ENCODE data around the gene S100A3. TPM values are rescaled to one million over a fixed set of nuclear protein-coding genes. Genes with fewer than 3 reads are reported as not detected.
"Not testable (repeated sequence)": the region's sequence is repeated elsewhere in the genome, so short reads cannot be mapped to it uniquely, and the experiment has no call there.

The S100A3 gene, protein sequence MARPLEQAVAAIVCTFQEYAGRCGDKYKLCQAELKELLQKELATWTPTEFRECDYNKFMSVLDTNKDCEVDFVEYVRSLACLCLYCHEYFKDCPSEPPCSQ
- 10.9 TPM for polyA plus RNA-seq (2013, experiment 1 of 2; ENCODE audit: insufficient read length)
- 10.9 TPM for polyA plus RNA-seq (2013, experiment 2 of 2; ENCODE audit: insufficient read length)

- peak; percentile 96 for DNase-seq
Observed at GRCh38 chr1:153548722-153549688, at the start of gene S100A3. Gene S100A3 (minus strand): TSS chr1:153549258. CDS start chr1:153548485, 773 bp downstream.

GRCh38 chr1:153598309-153599172, 49.5 kb upstream of the S100A3 start:
- DNase-seq, result peak; percentile 61

GRCh38 chr1:153597206-153597605, 48.1 kb upstream of the S100A3 start:
- no peak for DNase-seq

GRCh38 chr1:153592748-153593147, 43.7 kb upstream of the S100A3 start:
- no peak for DNase-seq

GRCh38 chr1:153588482-153588881, 39.4 kb upstream of the S100A3 start:
- no peak for DNase-seq

- DNase-seq, result not testable (repeated sequence)
Observed at GRCh38 chr1:153588033-153588432, 39.0 kb upstream of the S100A3 start.

DNA sequence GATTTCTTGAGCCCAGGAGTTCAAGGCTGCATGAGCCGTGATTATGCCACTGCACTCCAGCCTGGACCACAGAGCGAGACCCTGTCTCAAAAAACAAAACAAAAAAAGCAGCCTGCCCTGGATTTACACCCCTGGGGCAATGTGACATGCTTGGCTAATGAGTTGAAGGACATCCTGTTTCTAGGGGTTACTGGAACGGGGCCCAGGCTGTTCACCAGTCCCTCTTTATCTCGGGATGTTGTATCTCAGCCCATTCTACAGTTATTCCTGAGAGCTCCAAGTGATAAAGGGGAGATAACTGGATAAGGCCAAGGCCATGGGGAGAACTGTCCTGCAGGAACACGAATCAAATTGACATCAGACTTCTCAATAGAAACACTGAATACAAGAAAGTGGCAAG, 38.3 kb upstream of the S100A3 start:
- no peak for DNase-seq

GRCh38 chr1:153586347-153586746, 37.3 kb upstream of the S100A3 start:
- DNase-seq, result no peak

GRCh38 chr1:153585006-153585405, 35.9 kb upstream of the S100A3 start:
- no peak for DNase-seq

- no peak for DNase-seq
Observed at GRCh38 chr1:153583976-153584375, 34.9 kb upstream of the S100A3 start.

DNA sequence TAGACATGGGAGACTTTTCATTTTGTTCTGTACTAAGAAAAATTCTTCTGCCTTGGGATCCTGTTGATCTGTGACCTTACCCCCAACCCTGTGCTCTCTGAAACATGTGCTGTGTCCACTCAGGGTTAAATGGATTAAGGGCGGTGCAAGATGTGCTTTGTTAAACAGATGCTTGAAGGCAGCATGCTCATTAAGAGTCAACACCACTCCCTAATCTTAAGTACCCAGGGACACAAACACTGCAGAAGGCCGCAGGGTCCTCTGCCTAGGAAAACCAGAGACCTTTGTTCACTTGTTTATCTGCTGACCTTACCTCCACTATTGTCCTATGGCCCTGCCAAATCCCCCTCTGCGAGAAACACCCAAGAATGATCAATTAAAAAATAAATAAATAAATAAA, 34.5 kb upstream of the S100A3 start:
- DNase-seq, result not testable (repeated sequence)

GRCh38 chr1:153582836-153583235, 33.8 kb upstream of the S100A3 start:
- not testable (repeated sequence) for DNase-seq

DNA sequence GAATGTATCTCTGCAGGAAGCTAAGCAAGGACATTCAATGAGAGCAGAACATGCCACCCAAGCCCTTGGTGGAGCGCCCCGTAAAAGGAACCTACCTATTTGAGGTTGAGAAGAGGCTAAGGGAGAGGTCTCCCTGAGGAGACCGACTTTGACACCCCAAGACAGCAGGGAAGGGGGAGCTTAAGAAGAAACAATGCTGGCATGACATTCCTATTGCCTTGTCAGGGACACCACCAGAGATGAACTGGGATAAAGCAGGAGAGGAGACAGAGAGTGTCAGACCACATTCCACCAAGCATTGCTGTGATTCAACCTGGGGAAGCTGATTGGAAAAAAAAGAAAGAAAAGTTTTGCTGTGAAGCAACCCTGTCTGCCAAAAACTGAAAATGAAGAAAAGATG, 29.9 kb upstream of the S100A3 start:
- peak; percentile 50 for DNase-seq

- peak; percentile 84 for DNase-seq
Observed at GRCh38 chr1:153578490-153578889, 29.4 kb upstream of the S100A3 start.

- no peak for DNase-seq
Observed at GRCh38 chr1:153577624-153578051, 28.6 kb upstream of the S100A3 start.

DNA sequence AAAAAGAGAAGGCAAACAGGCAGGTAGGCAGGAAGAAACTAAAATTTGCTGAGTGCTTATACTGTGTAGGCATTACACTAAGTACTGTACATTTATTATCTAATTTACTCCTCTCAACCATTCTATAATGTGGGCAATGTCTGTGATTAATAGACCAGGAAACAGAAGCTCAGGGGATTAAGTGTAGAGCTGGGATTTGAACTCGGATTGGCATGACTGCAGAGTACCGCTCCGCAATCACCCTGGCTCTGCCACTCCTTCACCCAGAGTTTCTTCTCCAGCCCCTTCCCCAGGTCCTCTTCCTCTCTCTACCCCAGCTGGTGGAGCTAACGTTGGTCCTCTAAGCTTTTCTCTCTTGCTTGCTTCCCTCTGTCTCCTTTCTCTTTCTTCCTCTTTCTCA, 28.1 kb upstream of the S100A3 start:
- DNase-seq, result no peak

DNA sequence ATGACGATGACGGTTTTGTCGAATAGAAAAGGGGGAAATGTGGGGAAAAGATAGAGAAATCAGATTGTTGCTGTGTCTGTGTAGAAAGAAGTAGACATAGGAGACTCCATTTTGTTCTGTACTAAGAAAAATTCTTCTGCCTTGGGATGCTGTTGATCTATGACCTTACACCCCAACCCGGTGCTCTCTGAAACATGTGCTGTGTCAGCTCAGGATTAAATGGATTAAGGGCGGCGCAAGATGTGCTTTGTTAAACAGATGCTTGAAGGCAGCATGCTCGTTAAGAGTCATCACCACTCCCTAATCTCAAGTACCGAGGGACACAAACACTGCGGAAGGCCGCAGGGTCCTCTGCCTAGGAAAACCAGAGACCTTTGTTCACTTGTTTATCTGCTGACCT, 26.4 kb upstream of the S100A3 start:
- not testable (repeated sequence) for DNase-seq

DNA sequence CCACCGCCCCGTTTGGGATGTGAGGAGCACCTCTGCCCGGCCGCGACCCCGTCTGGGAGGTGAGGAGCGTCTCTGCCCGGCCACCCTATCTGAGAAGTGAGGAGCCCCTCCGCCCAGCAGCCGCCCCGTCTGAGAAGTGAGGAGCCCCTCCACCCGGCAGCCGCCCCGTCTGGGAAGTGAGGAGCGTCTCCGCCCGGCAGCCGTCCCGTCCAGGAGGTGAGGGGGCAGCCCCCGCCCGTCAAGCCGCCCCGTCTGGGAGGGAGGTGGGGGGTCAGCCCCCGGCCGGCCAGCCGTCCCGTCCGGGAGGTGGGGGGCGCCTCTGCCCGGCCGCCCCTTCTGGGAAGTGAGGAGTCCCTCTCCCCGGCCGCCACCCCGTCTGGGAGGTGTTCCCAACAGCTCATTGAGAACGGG, 26.0 kb upstream of the S100A3 start:
- not testable (repeated sequence) for DNase-seq

DNA sequence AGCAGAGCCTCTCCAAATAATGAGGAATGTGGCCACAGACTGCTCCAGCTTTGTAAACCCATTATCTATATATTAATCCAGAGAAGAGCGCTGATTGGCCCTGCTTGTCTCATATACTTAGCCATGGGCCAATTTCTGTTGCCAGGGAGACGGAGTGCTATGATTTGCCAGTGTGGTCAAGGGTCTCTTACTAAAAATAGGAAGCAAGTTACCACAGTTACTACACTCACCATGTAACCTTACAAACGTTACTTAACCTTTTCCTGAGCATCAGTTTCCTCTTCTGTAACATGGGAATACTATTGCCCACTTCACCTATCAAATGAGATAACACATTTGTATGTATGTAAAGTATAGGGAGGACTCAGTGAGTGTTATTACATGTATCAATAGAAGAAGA, 24.3 kb upstream of the S100A3 start:
- no peak for DNase-seq

GRCh38 chr1:153572569-153573015, 23.5 kb upstream of the S100A3 start:
- peak; percentile 83 for DNase-seq

- DNase-seq, result no peak
Observed at GRCh38 chr1:153571706-153572105, 22.6 kb upstream of the S100A3 start.

DNA sequence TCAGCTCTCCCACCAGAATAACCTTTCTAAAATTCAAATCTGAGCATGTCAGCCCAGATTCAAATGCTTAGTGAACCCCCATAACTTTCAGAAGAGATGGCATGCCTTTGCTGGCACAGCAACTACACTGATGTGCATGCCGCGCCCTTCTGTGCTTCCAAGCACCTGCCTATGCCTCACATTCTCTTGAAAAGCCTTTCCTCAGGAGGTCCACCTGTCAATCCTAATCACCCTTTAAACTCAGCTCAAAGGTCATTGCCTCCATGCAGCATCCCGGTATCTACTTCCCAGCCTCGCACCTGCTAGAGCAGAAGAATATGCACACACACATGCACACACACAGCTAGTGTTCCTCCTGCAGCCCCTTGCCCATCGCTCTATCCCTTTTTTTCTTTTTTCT, 21.8 kb upstream of the S100A3 start:
- DNase-seq, result no peak

DNA sequence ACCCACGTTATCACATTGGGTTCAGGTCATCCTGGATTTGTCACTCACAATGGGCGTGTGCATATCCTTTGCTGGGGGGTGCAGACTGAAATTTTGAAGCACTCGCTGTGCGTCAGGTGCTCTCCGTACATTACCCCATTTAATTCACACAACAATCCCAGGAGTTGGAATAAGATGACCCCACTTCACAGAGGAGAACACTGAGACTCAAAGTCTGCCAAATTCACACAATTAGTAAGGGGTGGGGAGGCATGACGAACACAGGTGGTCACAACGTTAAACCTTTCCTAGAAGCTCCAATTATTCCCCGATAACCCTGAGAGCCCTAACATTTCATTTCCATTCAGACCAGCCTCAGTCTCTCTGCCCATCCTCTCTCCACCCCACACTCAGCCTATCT, 20.4 kb upstream of the S100A3 start:
- DNase-seq, result no peak
